VCaP (cell line): ENCODE measurements around the gene MMS19.
A peak's percentile ranks its signal among the peaks of the same experiment; 100 is the strongest.
"Not testable (repeated sequence)": the region's sequence is repeated elsewhere in the genome, so short reads cannot be mapped to it uniquely, and the experiment has no call there.

Source experiments
- H3K27ac ChIP-seq: fragments of 450-650 bp; 2 replicates; pipeline ENCODE4 v1.5.1; 2017
- CTCF ChIP-seq: fragments of 450-650 bp; conservative IDR thresholded peaks from 2 replicates; pipeline ENCODE4 v1.5.1; 2017; ENCODE audit warnings: mild to moderate bottlenecking, moderate library complexity

MMS19 gene

GRCh38 chr10:97534746-97535367 is 36.6 kb upstream of the MMS19 start:
- peak; percentile 28; the same call in 1 of the 2 replicates for TF ChIP-seq CTCF
- H3K27ac ChIP-seq: no peak overlapping the region

- TF ChIP-seq CTCF: no peak
- H3K27ac ChIP-seq: no peak overlapping the region
Observed at GRCh38 chr10:97533888-97534287, 35.7 kb upstream of the MMS19 start.

GRCh38 chr10:97532935-97533671 is 34.9 kb upstream of the MMS19 start:
- TF ChIP-seq CTCF: no peak
- no peak overlapping the region for H3K27ac ChIP-seq

DNA sequence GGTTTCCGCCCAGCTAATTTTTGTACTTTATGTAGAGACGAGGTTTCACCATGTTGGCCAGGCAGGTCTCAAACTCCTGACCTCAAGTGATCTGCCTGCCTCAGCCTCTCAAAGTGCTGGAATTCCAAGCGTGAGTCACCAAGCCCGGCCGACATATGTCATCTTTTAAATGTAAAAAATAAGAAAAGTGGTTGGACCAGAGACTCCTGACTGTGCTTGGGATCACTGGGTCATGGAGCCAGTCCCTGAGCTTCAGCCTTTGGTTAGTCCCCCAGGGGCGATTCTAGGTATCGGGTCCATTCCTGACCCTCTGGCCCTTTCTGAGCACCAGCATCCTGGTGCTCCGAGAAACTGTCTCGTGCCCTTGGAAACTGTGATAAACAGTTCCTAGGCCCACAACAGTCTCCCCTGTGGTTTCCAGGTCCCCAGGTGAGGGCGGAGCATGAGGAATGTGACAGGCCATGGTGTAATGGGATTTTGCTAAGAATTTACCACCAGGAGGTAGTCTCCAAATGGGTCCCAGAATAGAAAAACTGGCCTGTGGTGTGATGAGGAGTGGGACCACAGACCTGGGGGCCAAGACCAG is 33.3 kb upstream of the MMS19 start:
- H3K27ac ChIP-seq: no peak overlapping the region
- TF ChIP-seq CTCF: no peak

DNA sequence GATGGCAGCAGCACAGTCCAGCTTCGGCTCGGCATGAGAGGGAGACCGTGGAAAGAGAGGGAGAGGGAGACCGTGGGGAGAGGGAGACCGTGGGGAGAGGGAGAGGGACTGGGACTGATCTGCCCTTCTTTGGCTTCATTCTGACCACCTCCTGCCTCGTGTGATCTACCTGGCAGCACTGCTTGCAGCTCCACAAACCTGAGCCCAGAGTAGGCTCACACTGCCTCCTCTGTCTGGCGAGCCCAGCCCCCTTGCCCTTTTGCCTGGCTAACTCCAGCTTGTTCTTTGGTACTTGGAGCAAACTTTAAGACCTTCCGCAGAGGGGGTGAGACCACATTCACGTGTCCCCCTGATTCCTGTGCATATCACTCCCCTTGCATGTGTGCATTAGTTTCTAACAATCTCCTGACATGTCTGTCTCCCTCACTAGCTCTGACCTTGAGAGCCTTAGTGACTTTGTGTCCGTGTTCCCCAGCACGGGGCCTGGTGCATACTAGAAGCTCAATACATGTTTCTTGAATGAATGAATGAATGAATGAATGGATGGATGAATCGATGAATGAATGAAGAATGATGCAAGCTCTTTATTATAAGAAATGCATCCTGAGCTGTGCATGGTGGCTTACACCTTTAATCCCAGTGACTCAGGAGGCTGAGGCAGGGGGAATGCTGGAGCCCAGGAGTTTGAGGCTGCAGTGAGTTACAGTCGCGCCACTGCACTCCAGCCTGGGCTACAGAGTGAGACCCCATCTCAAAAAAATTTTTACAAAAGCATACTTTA is 31.7 kb upstream of the MMS19 start:
- no peak overlapping the region for H3K27ac ChIP-seq
- TF ChIP-seq CTCF: no peak

GRCh38 chr10:97528876-97529275 is 30.7 kb upstream of the MMS19 start:
- H3K27ac ChIP-seq: not testable (repeated sequence)

- no peak overlapping the region for H3K27ac ChIP-seq
- no peak for TF ChIP-seq CTCF
Observed at GRCh38 chr10:97525683-97526110, 27.5 kb upstream of the MMS19 start.
